HEK293 (cell line): ENCODE data around the gene MIGA1.

Experiments
- KLF9 ChIP-seq: fragments of 450-650 bp; formaldehyde crosslinking; IDR thresholded peaks from 2 replicates; pipeline ENCODE4 v1.5.1; 2016; ENCODE audit warnings: missing biosample characterization, missing genetic modification characterization, low read depth
- ZBTB21 ChIP-seq: fragments of 450-650 bp; formaldehyde crosslinking; IDR thresholded peaks from 2 replicates; pipeline ENCODE4 v1.5.1; 2017; ENCODE audit warnings: missing biosample characterization, missing genetic modification characterization
- ZFHX2 ChIP-seq: fragments of 450-650 bp; formaldehyde crosslinking; conservative IDR thresholded peaks from 2 replicates; pipeline ENCODE4 v1.5.1; 2016; ENCODE audit warnings: missing biosample characterization, missing genetic modification characterization
- ZNF157 ChIP-seq: fragments of 450-650 bp; formaldehyde crosslinking; IDR thresholded peaks from 2 replicates; pipeline ENCODE4 v1.5.1; 2016; ENCODE audit warnings: missing biosample characterization, missing genetic modification characterization
- ZNF366 ChIP-seq: fragments of 450-650 bp; formaldehyde crosslinking; conservative IDR thresholded peaks from 2 replicates; pipeline ENCODE4 v1.5.1; 2016; ENCODE audit warnings: missing biosample characterization, missing genetic modification characterization
- ZNF530 ChIP-seq: fragments of 450-650 bp; formaldehyde crosslinking; IDR thresholded peaks from 2 replicates; pipeline ENCODE4 v1.5.1; 2016; ENCODE audit warnings: low read depth, missing biosample characterization, missing genetic modification characterization
- ZNF701 ChIP-seq: fragments of 450-650 bp; formaldehyde crosslinking; IDR thresholded peaks from 2 replicates; pipeline ENCODE4 v1.5.1; 2016; ENCODE audit warnings: missing biosample characterization, missing genetic modification characterization
- TF ChIP-seq, protein P1 (sequence below): fragments of 450-650 bp; formaldehyde crosslinking; IDR thresholded peaks from 2 replicates; pipeline ENCODE4 v1.5.1; 2016; ENCODE audit warnings: missing biosample characterization, missing genetic modification characterization
- TF ChIP-seq, protein P2 (sequence below): fragments of 450-650 bp; formaldehyde crosslinking; IDR thresholded peaks from 2 replicates; pipeline ENCODE4 v1.5.1; 2016; ENCODE audit warnings: missing biosample characterization, missing genetic modification characterization, borderline replicate concordance
- TF ChIP-seq, protein P3 (sequence below): sonication (generic); formaldehyde crosslinking; IDR thresholded peaks from 2 replicates; pipeline ENCODE4 v1.8.1; 2022; ENCODE audit warnings: mild to moderate bottlenecking, moderate library complexity, missing genetic modification reagents

DNA sequence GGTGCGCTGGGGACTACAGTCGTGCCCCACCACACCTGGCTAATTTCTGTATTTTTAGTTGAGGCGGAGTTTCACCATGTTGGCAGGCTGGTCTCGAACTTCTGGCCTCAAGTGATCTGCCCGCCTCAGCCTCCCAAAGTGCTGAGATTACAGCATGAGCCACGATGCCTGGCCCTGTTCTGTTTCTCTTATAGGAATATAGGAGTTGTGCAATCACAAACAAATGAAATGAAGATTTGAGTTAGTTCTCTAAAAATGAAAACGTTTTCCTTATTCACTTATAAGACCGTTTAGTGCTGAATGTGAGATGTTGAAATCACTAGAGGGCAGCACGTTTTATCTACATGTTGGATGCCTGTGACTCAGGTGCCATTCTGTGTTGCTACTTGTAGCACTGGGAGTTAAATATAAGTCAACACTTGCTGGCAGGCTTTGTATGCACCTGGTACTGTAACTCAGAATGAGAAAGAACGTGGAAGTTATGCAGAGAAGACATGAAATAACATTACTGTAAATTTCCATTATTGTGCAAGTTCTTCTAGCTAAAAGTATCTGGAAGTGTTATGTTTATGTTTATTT, 45.8 kb downstream of the MIGA1 start:
- TF ChIP-seq ZNF701 (tag by site-specific recombination): no peak
- TF ChIP-seq KLF9: no peak
- TF ChIP-seq, protein P1, sequence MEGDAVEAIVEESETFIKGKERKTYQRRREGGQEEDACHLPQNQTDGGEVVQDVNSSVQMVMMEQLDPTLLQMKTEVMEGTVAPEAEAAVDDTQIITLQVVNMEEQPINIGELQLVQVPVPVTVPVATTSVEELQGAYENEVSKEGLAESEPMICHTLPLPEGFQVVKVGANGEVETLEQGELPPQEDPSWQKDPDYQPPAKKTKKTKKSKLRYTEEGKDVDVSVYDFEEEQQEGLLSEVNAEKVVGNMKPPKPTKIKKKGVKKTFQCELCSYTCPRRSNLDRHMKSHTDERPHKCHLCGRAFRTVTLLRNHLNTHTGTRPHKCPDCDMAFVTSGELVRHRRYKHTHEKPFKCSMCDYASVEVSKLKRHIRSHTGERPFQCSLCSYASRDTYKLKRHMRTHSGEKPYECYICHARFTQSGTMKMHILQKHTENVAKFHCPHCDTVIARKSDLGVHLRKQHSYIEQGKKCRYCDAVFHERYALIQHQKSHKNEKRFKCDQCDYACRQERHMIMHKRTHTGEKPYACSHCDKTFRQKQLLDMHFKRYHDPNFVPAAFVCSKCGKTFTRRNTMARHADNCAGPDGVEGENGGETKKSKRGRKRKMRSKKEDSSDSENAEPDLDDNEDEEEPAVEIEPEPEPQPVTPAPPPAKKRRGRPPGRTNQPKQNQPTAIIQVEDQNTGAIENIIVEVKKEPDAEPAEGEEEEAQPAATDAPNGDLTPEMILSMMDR (tag by site-specific recombination): no peak
- no peak for TF ChIP-seq ZFHX2
- TF ChIP-seq ZNF157: no peak
- no peak for TF ChIP-seq ZNF530 (tag by site-specific recombination)
- TF ChIP-seq, protein P2, sequence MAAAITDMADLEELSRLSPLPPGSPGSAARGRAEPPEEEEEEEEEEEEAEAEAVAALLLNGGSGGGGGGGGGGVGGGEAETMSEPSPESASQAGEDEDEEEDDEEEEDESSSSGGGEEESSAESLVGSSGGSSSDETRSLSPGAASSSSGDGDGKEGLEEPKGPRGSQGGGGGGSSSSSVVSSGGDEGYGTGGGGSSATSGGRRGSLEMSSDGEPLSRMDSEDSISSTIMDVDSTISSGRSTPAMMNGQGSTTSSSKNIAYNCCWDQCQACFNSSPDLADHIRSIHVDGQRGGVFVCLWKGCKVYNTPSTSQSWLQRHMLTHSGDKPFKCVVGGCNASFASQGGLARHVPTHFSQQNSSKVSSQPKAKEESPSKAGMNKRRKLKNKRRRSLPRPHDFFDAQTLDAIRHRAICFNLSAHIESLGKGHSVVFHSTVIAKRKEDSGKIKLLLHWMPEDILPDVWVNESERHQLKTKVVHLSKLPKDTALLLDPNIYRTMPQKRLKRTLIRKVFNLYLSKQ (tag by site-specific recombination): no peak
- TF ChIP-seq, protein P3, sequence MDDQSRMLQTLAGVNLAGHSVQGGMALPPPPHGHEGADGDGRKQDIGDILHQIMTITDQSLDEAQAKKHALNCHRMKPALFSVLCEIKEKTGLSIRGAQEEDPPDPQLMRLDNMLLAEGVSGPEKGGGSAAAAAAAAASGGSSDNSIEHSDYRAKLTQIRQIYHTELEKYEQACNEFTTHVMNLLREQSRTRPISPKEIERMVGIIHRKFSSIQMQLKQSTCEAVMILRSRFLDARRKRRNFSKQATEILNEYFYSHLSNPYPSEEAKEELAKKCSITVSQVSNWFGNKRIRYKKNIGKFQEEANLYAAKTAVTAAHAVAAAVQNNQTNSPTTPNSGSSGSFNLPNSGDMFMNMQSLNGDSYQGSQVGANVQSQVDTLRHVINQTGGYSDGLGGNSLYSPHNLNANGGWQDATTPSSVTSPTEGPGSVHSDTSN (CRISPR knock-in tag): no peak
- no peak for TF ChIP-seq ZBTB21
- TF ChIP-seq ZNF366 (tag by site-specific recombination): no peak
